Testis (tissue), 2 donors: ENCODE measurements around the gene ZBTB2.
"Not testable (repeated sequence)": the region's sequence is repeated elsewhere in the genome, so short reads cannot be mapped to it uniquely, and the experiment has no call there.

ENCODE experiments used
- CTCF ChIP-seq, 3 experiments: fragments of 450-650 bp in 2 of 3; fragments of 200-600 bp in 1 of 3; sonication (generic) in 1 of 3; IDR thresholded peaks; one replicate each; pipeline ENCODE4 v1.5.1; 2016 to 2019; ENCODE audit warnings: antibody characterized with exemption in 3 of 3, mild to moderate bottlenecking in 2 of 3, moderate library complexity in 1 of 3
- POLR2A ChIP-seq: fragments of 450-650 bp; IDR thresholded peaks from one replicate; pipeline ENCODE4 v1.6.1; 2017; ENCODE audit warnings: antibody characterized with exemption, mild to moderate bottlenecking, moderate library complexity

- not testable (repeated sequence) for TF ChIP-seq CTCF (IDR thresholded peaks at IDR 0.05); POLR2A
These were observed 75.7 kb downstream of the ZBTB2 start for GRCh38 chr6:151315661-151316060.
